IMR-90 (cell line): ENCODE measurements around the gene MICAL3. TPM values are rescaled to one million over a fixed set of nuclear protein-coding genes. Genes with fewer than 3 reads are reported as not detected.
A peak's percentile ranks its signal among the peaks of the same experiment; 100 is the strongest.

ENCODE experiments used
- ATAC-seq: fragments of 200-7000 bp; cut with Tn5 transposase; 2 replicates; pipeline ENCODE4 v1.9.1; 2020; ENCODE audit warnings: low read depth, mild to moderate bottlenecking, moderate library complexity
- BruUV-seq: library from RNA; stranded (reverse); fragments of 400-500 nt; replicated peaks from 2 replicates; lab custom pipeline; 2021; lab: Mats Ljungman, UMichigan
- CTCF ChIA-PET: fragments of 300-600 bp; formaldehyde crosslinking; extraction: SDS; loops from one replicate; lab custom pipeline; 2021; ENCODE audit warnings: antibody characterized with exemption; lab: Yijun Ruan, JAX
- POLR2A ChIA-PET: fragments of 300-600 bp; sonication (Branson Sonifier 250); formaldehyde crosslinking; loops from one replicate; lab custom pipeline; 2022; ENCODE audit warnings: antibody characterized with exemption; ENCODE audit not compliant: unreplicated experiment; lab: Charles Lee
- DNase-seq: peaks from one replicate; pipeline ENCODE4 v3.0.0; 2013
- H2AFZ ChIP-seq: replicated peaks from 2 replicates; pipeline ENCODE3; 2013; ENCODE audit warnings: low read length, mild to moderate bottlenecking; ENCODE audit not compliant: poor library complexity
- H2AK5ac ChIP-seq: 2 replicates; pipeline ENCODE4 v1.6.1; 2013; ENCODE audit warnings: low read depth, low read length, inconsistent platforms
- H2AK9ac ChIP-seq: replicated peaks from 2 replicates; pipeline ENCODE3; 2013; ENCODE audit warnings: mild to moderate bottlenecking, low read depth, low read length, moderate library complexity; ENCODE audit not compliant: poor library complexity
- H2BK120ac ChIP-seq: 2 replicates; pipeline ENCODE4 v1.6.1; 2013; ENCODE audit warnings: low read depth, low read length, inconsistent platforms
- H2BK15ac ChIP-seq: 3 replicates; pipeline ENCODE4 v1.6.1; 2013; ENCODE audit warnings: low read depth, low read length, inconsistent platforms
- H2BK20ac ChIP-seq: 2 replicates; pipeline ENCODE4 v1.6.1; 2013; ENCODE audit warnings: low read depth, mild to moderate bottlenecking, inconsistent platforms, low read length, moderate library complexity
- H2BK5ac ChIP-seq: 2 replicates; pipeline ENCODE4 v1.6.1; 2013; ENCODE audit warnings: mild to moderate bottlenecking, low read depth, low read length, inconsistent platforms; ENCODE audit not compliant: poor library complexity, severe bottlenecking
- H3K14ac ChIP-seq: replicated peaks from 2 replicates; pipeline ENCODE4 v1.6.1; 2013; ENCODE audit warnings: low read depth, low read length, inconsistent platforms
- H3K18ac ChIP-seq: 2 replicates; pipeline ENCODE4 v1.6.1; 2013; ENCODE audit warnings: low read depth, low read length, control low read depth
- H3K23ac ChIP-seq: 2 replicates; pipeline ENCODE4 v1.6.1; 2013; ENCODE audit warnings: low read depth, low read length, inconsistent platforms
- H3K27ac ChIP-seq: 2 replicates; pipeline ENCODE4 v1.5.1; 2013; ENCODE audit warnings: mild to moderate bottlenecking, control low read depth, low read length; ENCODE audit not compliant: insufficient read depth
- H3K27me3 ChIP-seq: 2 replicates; pipeline ENCODE4 v1.6.1; 2013; ENCODE audit warnings: low read length; ENCODE audit not compliant: control insufficient read depth, insufficient read depth
- H3K36me3 ChIP-seq: 2 replicates; pipeline ENCODE4 v1.6.1; 2013; ENCODE audit warnings: low read length, mixed read lengths; ENCODE audit not compliant: control insufficient read depth, insufficient read depth
- H3K4ac ChIP-seq: 2 replicates; pipeline ENCODE4 v1.6.1; 2013; ENCODE audit warnings: low read depth, low read length, inconsistent platforms
- H3K4me1 ChIP-seq: 2 replicates; pipeline ENCODE4 v1.6.1; 2013; ENCODE audit warnings: low read length, mixed read lengths; ENCODE audit not compliant: control insufficient read depth, insufficient read depth
- H3K4me2 ChIP-seq: 2 replicates; pipeline ENCODE4 v1.6.1; 2013; ENCODE audit warnings: low read depth, mild to moderate bottlenecking, control low read depth, low read length, moderate library complexity
- H3K4me3 ChIP-seq: 2 replicates; pipeline ENCODE4 v1.5.1; 2013; ENCODE audit warnings: low read depth, mild to moderate bottlenecking, control low read depth, low read length, moderate library complexity; ENCODE audit not compliant: insufficient read depth
- H3K56ac ChIP-seq: 2 replicates; pipeline ENCODE4 v1.6.1; 2013; ENCODE audit warnings: low read length, inconsistent platforms; ENCODE audit not compliant: insufficient read depth; ENCODE audit errors: extremely low read depth
- H3K79me1 ChIP-seq, 2 experiments: 2 replicates each; pipeline ENCODE4 v1.6.1; 2013; ENCODE audit warnings: low read length in 2 of 2, inconsistent platforms in 1 of 2, low read depth in 1 of 2
- H3K9ac ChIP-seq: 2 replicates; pipeline ENCODE4 v1.6.1; 2013; ENCODE audit warnings: low read depth, low read length, control low read depth
- H3K9me1 ChIP-seq: 2 replicates; pipeline ENCODE4 v1.6.1; 2013; ENCODE audit warnings: low read length, inconsistent platforms; ENCODE audit not compliant: insufficient read depth
- H3K9me3 ChIP-seq: 2 replicates; pipeline ENCODE4 v1.6.1; 2013; ENCODE audit warnings: low read length; ENCODE audit not compliant: control insufficient read depth, insufficient read depth
- H4K20me1 ChIP-seq: 2 replicates; pipeline ENCODE4 v1.6.1; 2013; ENCODE audit warnings: low read length, inconsistent platforms; ENCODE audit not compliant: insufficient read depth
- H4K5ac ChIP-seq: 2 replicates; pipeline ENCODE4 v1.6.1; 2013; ENCODE audit warnings: mild to moderate bottlenecking, low read depth, low read length, control low read depth
- H4K8ac ChIP-seq, 2 experiments: 2 replicates each; pipeline ENCODE4 v1.6.1; 2013; ENCODE audit warnings: low read depth in 2 of 2, low read length in 2 of 2, control low read depth in 1 of 2, inconsistent platforms in 1 of 2
- H4K91ac ChIP-seq: 2 replicates; pipeline ENCODE4 v1.6.1; 2013; ENCODE audit warnings: low read depth, low read length, inconsistent platforms; ENCODE audit not compliant: insufficient read depth
- BHLHE40 ChIP-seq: fragments of 150-350 bp; IDR thresholded peaks from 2 replicates; pipeline ENCODE4 v1.6.1; 2016; ENCODE audit warnings: mild to moderate bottlenecking, low read depth, low read length
- CHD1 ChIP-seq: IDR thresholded peaks from 2 replicates; pipeline ENCODE4 v1.6.1; 2012; ENCODE audit warnings: low read depth, low read length, improper control_type of control experiment
- MAFK ChIP-seq: IDR thresholded peaks from 2 replicates; pipeline ENCODE4 v1.6.1; 2012; ENCODE audit warnings: low read depth, low read length, improper control_type of control experiment
- POLR2A ChIP-seq: IDR thresholded peaks from 2 replicates; pipeline ENCODE4 v1.6.1; 2012; ENCODE audit warnings: mild to moderate bottlenecking, low read depth, low read length
- SMC3 ChIP-seq: fragments of 150-350 bp; IDR thresholded peaks from 2 replicates; pipeline ENCODE4 v1.6.1; 2016; ENCODE audit warnings: low read depth, mild to moderate bottlenecking, antibody characterized with exemption, low read length, moderate library complexity
- WGBS, 2 experiments: methylation state at CpG; one replicate each; pipeline versions ENCODE4 v1.1.5 to v1.1.7; 2013; ENCODE audit warnings: missing lambda C conversion rate in 2 of 2; ENCODE audit not compliant: insufficient read length in 1 of 2; ENCODE audit errors: extremely low coverage in 2 of 2; 5-methylcytosine and 5-hydroxymethylcytosine counted together
- dilution Hi-C: fragments of 300-500 bp; cut with HindIII; formaldehyde crosslinking; loops from one replicate; pipeline ENCODE4 v1.14.3; 2018; ENCODE audit warnings: low sequenced_read_pairs; ENCODE audit not compliant: unreplicated experiment
- in situ Hi-C: fragments of 300-500 bp; cut with MboI; formaldehyde crosslinking; loops from 3 replicates; pipeline ENCODE4 v1.14.3; 2019; ENCODE audit warnings: low sequenced_read_pairs, inconsistent platforms, mixed read lengths
- intact Hi-C: fragments of 100-400 bp; cut with micrococcal nuclease; formaldehyde crosslinking; loops from 2 replicates; pipeline ENCODE4 v1.10.0; 2022
- polyA plus RNA-seq, 3 experiments: library from polyadenylated mRNA; depleted of rRNA; stranded (reverse); fragments of >200 nt; gene quantifications; 2 replicates each; pipeline ENCODE4 v1.2.3, GENCODE V29; 2012; ENCODE audit warnings: low replicate concordance in 1 of 3
- total RNA-seq: library from RNA; depleted of rRNA; stranded (reverse); fragments of >200 nt; gene quantifications from 2 replicates; pipeline ENCODE4 v1.2.3, GENCODE V29; 2012

Gene MICAL3
- total and polyA plus RNA-seq, 2 of the 4 experiments (the other 2 are of a cell fraction): 17.6 to 26.8 TPM

DNA sequence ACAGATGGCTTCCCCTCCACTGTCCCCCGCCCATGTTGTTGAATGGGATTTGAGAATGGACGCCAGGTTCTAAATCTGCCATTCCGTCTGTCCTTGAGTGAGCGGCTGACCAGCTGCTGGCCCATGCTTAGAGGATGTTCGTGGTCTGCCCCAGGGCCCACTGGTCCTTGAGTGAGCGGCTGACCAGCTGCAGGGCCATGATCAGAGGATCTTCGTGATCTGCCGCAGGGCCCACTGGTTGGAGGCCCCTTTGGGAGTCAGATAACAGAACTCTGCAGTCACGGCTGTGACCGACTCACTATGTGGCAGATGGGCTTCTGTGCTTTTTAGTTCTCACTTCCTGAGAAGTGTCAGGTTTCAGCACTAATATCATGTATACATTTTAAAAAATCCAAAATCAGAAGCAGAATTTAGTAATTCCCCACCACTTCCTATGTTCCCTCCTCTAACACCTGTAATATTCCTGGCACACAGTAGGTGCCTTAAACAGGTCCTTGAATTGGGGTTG, 54.1 kb downstream of the MICAL3 start:
- Histone ChIP-seq H3K27me3 (no peaks in the 10 kb centered on the region), H3K4me3 (no peak overlapping the region), H2BK120ac (peak overlapping the region; percentile 87), H4K91ac (peak overlapping the region; percentile 83), H4K8ac (peak overlapping the region; percentile 62 to 84), H3K56ac (peak overlapping the region; percentile 52), H2AK5ac (peak overlapping the region; percentile 68), H3K18ac (peak overlapping the region; percentile 62), H3K36me3 (no peaks in the 10 kb centered on the region), H4K5ac (peak overlapping the region; percentile 68), H3K4me2 (peak overlapping the region; percentile 58), H2BK5ac (peak overlapping the region; percentile 86), H4K20me1 (peaks cover 16% of the 10 kb centered on the region; the same call in 1 of the 2 replicates), H2BK20ac (peak overlapping the region; percentile 77), H3K9ac (peak overlapping the region; percentile 23; the same call in 1 of the 2 replicates), H3K14ac (peak overlapping the region; percentile 72), H3K4ac (peak overlapping the region; percentile 94), H3K27ac (peak overlapping the region; percentile 81), H2AFZ (peak overlapping the region; percentile 33), H3K23ac (peak overlapping the region; percentile 82), H3K4me1 (peaks cover 45% of the 10 kb centered on the region), H2BK15ac (peak overlapping the region; percentile 51; the same call in 2 of the 3 replicates), H3K79me1 (peaks cover 62 to 91% of the 10 kb centered on the region in 2 experiments), H3K9me3 (no peaks in the 10 kb centered on the region), H3K9me1 (peaks cover 45% of the 10 kb centered on the region), H2AK9ac (peak overlapping the region; percentile 47)
- ChIA-PET CTCF (no interaction called here), POLR2A (no interaction called here)
- in situ Hi-C loops (no loop called here), dilution Hi-C loops (no loop called here), intact Hi-C loops (loop anchor here (5.0 kb wide), 1 partner anchor 48 kb away; no protein-coding TSS in a partner anchor)
- no TSS peak for BruUV-seq
- 77% methylated on average over 5 of the region's 10 CpGs; no CpG with 5 or more reads in 1 of the 2 experiments for WGBS, 2 experiments
- 0 out of 2 replicates have a peak, but pooled peaks have one; percentile 2 for TF ChIP-seq CHD1
- TF ChIP-seq SMC3: no peak
- peak; percentile 7; the same call in 1 of the 2 replicates for TF ChIP-seq POLR2A
- no peak for TF ChIP-seq MAFK
- no peak for TF ChIP-seq BHLHE40
- peak; percentile 13; the same call in 1 of the 2 replicates for ATAC-seq
- peak; percentile 85 for DNase-seq
